HUDEP-2 (cell line): ENCODE measurements around the gene FASTK.
A peak's percentile ranks its signal among the peaks of the same experiment; 100 is the strongest.

Experiments
- DNase-seq, 76 experiments: peaks; one replicate each; lab custom pipeline; 2025; ENCODE audit not compliant: unreplicated experiment in 76 of 76; lab: John Stamatoyannopoulos, UW

The FASTK gene, protein sequence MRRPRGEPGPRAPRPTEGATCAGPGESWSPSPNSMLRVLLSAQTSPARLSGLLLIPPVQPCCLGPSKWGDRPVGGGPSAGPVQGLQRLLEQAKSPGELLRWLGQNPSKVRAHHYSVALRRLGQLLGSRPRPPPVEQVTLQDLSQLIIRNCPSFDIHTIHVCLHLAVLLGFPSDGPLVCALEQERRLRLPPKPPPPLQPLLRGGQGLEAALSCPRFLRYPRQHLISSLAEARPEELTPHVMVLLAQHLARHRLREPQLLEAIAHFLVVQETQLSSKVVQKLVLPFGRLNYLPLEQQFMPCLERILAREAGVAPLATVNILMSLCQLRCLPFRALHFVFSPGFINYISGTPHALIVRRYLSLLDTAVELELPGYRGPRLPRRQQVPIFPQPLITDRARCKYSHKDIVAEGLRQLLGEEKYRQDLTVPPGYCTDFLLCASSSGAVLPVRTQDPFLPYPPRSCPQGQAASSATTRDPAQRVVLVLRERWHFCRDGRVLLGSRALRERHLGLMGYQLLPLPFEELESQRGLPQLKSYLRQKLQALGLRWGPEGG

DNA sequence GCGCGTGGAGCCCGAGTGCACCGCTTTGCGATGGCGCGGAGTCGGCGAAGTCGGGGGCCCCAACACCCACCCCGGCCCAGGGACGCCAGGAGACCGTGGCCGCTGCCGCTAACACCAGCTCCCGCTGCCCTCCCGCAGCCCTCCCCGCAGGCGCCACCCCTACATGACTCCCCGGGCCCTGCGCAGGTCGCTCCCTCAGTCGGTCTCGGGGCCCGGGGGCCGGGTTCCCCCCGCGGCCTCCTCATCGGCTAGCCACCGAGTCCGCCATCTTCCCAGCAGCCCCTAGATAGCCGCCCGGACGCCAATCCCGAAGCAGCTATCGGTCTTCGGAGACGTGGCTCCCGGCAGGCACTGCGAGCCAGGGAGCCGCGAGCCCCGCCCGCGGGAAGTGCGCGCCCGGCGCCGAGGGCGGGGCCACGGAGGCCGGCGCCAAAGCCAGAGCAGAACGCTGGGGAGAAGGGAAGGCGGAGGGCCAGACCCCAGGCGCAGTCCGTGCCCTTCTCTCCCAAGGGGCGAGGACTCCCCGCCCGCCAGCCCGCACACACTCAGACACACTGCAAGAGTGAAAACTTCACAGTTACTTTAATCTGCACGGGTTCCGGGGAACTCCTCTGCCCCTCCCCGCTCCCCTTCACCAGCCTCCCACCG is at the start of gene FASTK:
TSS of gene FASTK (minus strand) at position 288 of the 648 bp plus-strand sequence. CDS start at position 245, 43 bp downstream.
- DNase-seq: peak in 72 of 76 experiments; percentile 36 to 89 (median 75)

DNA sequence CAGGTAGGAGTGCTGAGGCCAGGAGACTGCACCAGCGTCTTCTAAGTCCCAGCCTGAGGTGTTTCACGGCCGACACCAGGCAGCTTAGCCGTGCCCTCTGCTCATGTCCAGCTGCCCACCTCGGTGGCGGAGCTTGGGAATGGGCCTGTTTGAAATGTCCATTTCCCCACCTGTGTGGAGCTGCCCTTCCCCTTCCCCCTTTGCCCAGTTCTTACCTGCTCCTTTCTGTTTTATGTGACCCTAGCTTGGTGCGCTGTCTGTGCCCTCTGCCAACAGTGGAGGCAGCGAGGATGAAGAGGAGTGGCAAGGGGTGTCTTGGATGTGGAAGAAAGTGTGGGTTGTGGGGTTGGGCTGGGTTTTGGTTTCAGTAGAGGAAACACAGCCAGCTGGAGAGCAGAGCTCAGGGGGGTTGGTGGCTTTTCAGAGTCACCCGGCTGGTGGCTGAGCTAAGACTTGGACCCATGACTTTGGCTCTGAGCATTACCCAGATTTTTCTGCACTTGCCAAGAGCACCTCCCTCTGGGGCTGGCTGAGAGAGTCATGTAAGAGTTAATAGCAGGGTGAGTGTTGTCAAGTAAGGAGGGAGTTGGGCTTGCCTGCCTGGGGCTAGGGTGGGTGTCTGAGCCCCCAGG is 49.5 kb upstream of the FASTK start:
- no peak for DNase-seq

DNA sequence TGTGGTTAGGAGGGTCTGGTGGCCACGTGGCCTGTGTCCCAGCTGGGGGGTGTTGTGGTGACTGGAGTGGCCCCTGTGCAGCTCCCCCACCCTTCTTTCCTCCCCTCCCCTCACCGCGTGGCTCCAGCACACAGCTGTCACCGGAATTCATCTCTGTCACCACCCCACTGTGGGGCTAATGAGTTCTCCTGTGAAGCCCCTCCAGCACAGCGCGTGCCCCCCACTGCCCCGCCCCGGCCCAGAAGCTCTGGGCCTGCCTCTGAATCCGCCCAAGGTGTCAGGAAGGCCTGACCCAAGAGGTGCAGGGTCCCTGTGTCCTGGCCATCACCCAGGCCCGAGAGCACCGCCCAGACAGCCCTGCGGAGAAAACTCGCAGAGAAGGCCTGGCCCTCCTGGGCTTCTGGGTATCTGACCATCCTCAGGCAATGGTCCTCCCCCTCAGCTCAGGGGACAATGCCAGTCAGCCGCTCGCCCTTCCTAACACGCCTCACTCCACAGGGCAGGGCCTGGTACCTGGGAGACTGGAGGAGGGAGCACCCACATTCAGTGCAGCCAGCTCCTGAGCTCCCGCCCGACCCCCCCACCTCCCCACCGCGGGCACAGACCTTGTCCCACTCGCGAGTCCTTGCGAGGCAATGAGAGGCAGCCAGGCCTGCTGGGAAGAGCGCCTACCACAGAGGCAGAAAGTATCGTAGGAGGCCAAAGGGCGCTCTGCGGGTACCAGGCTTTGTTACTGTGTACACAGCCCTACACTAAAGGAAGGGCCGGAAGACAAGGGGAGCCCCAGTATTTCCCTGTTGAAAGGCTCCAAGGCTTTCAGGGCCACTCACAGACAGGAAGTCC is 48.7 kb upstream of the FASTK start:
- no peak for DNase-seq

DNA sequence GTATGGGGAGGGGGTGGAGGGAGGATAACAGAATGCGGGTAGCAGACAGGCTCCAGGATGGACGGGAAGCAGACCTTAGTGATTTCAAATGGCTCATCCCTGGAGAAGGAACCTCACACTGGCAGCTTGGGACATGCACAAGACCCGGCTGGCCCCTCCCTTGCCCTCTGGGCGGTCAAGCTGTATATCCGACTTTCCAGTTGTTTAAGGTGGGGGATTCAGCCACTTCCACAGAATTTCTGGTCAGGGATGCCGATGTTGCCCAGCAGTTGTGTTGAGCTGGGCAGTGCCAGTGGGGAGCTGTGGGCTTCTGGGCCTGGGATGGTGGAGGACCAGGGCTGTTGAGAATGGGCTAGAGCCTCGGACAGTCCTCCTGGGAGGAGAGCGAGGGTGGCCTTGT is 48.1 kb upstream of the FASTK start:
- DNase-seq: no peak

DNA sequence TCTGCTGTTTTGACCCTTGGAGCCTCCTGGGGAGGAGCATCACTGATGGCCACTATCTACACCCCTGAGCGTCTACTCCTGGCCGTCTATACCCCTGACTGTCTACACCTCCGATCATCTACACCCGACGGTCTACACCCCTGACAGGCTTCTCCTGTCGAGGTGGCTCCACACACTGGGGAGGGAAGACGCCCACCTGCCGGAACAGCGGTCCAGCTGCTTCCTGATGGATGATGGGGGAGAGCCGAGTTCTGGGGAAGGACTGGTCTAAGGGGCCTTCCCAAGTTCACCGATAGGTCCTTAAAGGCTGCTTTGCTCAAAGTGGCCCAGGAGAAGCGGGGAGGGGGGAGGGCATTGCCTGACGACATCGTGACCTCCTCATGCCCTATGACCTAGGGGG is 47.5 kb upstream of the FASTK start:
- DNase-seq: no peak

DNA sequence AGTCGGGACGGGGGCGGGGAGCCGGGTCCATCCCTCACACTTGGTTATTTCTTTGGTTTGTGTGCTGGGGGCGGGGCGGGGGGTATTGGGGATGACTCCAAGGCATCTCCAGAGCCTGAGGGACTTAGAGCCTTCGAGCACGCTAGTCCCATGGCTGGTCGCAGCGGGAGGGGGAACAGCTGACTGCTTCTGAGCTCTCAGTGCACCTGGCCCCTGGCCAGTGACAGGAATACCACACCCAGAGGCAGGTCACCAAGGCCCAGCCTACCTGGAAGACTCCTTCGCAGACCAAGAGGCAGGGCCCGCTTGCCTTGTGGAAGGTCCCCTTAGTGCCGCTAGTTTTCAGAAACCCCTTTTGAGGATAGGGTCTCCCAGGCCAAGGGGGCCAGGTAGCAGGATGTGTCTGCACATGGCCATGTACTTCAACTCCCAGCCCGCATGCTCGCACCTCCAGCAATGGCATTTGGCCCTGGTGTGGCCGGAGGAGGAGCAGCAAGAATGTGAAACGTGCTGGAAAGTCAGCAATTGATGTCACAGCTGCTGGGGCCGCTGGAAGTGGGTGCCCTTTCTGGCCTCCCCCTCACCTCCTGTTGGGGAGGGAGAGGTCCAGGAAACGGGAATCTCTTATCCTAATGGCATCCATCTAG is 46.0 kb upstream of the FASTK start:
- DNase-seq: no peak

DNA sequence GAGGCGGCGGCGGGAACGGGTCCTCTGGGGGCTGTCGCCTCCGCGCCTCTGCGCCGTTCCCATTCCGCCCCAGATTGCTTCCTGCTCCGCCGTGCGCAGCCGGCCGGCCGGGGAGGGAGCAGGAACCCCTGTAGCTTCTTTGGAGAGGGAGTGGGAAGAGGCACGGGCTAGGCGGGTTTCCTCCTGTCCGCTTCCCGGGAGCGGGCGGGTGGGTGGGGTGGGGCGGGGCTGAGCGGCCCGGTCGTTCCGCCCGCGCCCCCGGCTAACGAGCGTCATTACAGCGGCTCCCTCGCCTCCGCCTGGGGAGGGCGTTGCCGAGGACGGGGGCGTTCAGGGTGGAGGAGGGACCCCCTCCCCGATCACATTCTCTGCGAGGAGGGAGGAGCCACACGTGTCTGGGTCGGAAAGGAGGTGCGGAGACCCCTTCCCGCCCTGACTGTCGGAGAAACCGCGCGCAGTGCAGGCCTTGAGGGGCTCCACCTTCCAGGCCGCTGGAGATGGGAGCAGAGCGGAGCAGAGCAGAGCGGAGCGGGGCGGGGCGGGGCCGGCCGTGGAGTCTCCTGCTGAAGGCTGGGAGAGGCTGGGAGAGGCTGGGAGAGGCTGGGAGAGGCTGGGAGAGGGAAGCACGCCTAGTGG is 45.4 kb upstream of the FASTK start:
- DNase-seq: no peak

DNA sequence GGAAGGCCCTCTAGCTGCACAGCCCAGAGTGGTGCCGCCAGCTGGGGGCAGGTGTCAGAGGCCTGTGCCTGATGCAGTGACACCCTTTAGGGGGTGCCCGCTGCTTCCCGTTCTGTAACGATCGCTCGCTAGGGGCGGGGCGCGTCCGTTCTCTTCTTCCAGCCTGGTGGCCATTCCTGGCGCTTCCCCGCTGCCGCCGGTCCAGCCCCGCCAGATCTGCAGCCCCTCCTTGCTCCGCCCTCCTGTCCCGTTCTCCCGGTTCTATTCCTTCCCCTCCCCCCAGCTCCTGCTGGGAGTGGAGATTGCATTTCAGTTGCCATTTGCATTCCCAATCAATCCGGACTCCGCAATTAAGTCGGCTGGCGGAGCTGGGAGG is 44.8 kb upstream of the FASTK start:
- DNase-seq: no peak

DNA sequence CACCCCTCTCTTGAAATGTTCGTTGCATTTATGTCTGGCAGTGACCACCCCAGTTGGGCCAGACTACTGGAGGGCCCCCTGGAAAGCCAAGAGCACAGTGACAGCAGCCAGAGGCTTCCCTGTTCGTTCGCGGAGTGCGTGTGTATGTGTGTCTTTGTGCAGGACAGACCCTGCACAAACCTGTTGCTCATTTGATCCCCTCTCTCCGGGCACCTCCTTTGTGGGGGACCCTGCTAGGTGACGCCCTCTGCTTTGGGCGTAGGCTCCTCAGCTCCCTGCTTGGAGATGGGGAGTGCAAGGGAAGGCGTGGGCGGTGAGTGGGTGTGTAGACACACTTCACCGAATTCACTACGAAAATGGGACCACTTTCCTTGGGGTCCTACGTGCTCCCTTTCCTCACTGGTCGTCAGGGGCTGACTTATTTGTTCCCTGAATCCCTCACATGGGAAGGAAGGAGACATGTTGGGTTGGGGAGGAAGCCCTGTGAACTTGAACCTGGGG is 44.3 kb upstream of the FASTK start:
- DNase-seq: no peak

DNA sequence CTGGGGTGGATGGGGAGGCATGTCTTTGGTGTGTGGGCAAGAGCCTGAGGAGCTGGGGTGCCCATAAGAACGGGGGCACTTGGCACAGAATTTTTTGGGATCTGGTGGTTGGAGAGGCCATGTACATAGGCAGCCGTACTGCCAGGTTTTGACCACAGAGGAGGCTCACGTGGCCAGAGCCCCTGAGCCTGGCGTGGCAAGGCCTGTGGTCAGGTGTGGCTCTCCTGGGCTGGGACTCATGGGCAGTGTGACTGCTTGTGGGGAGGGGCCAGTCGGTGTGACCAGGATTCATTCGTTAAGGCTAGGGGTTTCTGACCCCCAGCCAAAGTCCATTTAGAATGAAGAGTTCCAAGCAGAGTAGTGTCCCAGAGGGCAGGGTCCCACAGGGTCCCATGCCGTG is 43.9 kb upstream of the FASTK start:
- no peak for DNase-seq

DNA sequence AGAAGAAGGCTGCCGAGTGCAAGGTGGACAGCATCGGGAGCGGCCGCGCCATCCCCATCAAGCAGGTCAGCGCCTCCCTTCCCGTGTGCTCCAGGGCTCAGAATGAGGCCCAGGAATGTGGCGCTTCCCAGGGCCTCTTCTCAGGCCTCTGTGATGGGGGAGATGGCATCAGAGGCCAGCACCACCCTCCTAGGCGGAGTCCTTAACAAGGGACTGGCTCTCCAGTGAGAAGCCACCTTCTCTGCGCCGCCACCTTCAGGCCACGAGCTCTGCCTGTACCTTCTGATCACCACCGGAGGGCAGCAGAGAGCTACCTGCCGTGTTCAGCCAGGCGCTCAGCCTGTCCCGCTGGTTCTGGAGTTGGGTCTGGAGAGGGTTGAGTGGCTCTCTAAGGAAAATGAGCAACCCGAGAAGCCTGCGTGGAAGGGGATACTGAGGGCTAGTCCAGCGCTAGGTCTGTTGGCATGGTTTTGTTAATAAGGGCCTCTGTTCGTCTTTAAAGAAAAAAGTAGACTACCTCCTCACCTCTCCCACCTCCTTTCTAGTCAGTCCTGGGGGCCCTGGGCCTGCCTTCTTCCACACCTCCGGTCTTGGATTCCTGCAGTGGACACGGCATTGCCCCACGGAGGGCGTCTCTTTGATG is 43.3 kb upstream of the FASTK start:
- DNase-seq: peak in 74 of 76 experiments; percentile 37 to 90 (median 77)

DNA sequence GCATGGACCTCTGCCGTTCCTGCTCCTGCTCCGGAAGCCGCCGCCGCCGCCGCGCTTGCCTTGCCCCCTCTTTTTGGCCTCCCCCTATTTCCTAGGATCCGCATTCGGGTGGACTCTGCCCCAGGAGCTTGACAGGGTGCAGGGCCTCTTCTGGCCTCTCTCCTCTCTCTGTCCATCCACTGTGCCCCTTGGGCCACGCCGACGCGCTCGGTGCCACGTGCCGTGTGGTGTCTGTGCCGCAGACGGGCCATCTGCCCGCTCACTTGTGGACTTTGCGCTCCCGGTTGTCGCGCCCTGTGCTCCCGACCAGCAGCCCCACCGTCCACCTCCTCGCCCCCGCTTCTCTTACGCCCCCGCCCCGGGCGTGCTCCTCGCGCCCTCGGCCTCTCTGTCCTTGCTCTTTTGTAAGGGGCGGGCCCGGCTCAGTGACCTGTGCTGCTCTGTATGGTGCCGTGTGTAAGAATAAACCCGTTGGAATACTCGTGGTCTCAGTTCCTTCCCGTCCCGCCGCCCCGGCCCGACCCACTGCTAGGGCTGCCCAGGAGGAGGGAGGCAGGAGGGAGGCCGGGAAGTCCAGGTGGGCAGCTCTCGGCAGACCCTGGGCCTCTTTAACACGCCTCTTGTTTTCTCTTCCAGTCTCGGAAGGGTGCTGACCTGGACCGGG is 42.7 kb upstream of the FASTK start:
- no peak for DNase-seq

DNA sequence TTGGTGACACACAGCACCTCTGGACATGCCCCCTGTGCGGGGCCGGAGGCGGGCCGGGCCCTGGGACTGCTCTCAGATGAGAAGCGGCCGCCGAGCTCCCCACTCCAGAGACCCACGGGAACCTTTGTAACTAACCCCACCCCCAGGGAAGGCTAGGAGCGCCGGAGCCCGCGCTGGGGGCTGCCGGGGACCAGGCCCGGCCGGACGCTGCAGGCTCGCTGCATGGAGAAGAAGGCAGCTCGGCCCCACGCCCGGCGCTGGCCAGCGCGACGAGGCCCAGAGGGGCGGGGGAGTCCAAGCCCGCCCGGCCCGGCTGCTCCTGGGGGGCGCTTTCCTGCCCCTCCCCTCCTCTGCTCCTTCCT is 42.2 kb upstream of the FASTK start:
- no peak for DNase-seq

DNA sequence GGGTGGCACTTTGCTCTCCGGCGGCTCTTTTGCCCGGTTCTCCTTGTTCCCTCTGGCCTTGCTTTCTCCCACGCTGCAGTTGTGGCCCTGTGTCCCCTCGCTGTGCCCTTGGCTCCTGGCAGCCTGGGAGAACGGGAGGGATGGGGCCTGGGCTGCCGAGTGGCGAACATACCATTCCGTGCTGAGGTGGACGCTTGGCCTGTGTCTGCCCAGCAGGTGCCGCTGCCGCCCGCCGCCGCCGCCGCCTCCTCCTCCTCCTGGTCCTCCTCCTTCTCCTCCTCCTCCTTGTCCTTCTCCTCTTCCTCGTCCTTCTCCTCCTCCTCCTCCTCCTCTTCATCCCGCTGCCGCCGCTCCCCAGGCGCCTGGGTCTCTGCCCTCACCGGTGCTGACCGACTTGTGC is 41.7 kb upstream of the FASTK start:
- DNase-seq: no peak

DNA sequence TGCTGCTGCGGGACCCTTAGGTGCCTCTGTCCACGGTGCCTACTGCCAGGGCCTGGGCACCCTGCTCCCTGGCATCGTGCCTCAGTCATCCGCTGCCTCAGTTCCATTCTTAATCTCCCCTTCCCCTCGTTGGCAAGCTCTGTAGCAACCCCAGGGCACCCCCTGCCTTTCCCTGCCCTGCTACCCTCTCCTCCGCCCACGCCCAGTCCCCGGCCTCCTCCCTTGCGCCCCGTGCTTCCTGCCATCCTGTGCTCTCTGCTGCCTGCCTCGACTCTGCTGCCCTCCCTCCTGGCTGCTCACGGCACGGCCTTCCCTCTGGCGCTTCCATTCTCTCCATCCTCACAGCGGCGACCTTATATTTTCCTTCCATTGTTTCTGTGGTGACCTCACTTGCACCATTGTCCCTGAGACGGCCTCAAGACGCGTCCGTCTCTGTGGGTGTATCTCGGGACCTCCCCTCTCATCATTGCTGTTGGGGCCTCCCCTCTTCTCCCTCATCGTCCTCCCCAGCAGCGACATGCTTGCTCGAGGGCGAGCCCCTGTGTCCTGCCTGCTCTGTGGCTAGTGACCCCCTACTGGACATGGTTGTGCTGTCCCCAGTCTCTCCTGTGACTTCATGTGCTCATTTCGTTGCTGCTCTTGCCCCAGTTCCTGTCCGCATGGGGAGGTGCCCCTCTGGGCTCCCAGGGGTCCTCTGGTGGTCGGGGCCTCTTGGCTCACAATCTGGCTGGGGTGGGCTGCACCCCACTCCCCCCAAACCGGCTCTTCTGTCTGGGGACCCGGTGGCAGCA is 41.0 kb upstream of the FASTK start:
- no peak for DNase-seq

DNA sequence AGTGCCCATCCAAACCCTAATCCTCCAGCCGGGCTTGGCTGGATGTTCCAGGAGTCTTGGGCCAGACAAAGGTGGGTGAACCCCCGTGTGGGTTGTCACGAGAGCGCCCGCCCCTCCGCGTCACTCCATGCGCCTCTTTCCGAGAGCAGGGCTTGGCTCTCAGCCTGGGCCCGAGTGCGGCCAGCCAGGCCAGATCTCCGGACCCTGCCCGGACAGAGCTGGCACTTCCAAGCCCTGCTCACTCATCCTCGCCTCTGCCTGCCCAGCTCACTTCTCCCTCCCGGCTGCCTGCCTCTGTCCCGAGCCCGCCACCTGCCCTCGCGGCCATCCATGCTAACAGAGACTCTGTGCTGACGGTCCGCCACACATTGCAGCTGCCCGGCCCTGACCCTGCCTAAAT is 40.3 kb upstream of the FASTK start:
- DNase-seq: no peak

DNA sequence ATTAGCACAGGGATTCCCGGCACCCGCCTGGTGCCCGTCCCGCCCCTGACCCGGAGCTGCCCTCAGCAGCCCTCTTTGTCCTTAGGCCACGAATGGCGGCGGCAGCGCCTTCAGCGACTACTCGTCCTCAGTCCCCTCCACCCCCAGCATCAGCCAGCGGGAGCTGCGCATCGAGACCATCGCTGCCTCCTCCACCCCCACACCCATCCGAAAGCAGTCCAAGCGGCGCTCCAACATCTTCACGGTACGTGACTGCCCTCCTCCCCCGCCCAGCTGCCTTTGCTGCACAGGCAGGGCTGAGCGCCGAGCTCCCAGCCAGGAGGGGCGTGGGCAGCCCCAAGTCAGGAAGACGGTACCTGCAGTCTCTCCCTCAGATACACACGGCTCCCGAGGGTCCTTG is 39.3 kb upstream of the FASTK start:
- DNase-seq: no peak

DNA sequence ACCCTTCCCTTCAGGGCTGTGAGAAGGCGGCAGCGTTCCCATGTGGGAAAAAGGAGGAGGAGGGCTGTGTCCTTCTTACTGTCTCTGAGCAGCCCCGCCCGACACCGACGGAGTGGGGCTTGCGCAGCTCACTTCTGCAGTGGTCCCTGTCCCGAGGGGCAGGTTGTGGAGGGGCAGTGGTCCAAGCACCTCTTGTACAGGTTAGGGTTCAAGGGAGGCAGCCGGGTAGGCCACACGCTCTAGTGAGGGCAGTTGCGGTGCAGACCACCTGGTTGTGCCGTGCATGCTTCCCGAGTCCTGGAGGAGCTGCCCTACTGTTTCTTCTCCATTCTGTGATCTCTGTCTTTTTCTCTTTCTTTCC is 38.4 kb upstream of the FASTK start:
- no peak for DNase-seq
